ENCODE measurements around the gene SKOR1. TPM values are rescaled to one million over a fixed set of nuclear protein-coding genes. Genes with fewer than 3 reads are reported as not detected.

SKOR1 gene
- total and polyA plus RNA-seq, 2 of the 8 experiments (the other 6 are each of a cell fraction or from before 2014, with no cell fraction given): 0.03 to 0.11 TPM

DNA sequence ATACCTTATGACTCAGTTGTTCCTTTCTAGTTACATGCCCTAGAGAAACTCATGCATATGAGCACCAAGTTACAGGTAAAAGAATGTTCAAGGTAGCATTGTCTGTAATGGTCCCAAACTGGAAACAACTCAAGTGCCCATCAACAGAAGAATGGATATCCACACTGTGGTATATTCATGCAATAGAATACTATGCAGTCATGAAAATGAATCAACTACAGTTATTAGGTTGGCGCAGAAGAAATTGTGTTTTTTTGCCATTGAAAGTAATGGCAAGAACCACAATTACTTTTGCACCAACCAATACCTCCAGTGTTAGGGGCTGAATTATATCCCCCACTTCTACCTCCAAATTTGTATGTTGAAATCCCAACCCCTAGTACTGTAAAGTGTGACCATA is 24.2 kb downstream of the SKOR1 start:
- no peak overlapping the region for H3K4me2 ChIP-seq (ENCODE audit: insufficient read depth in 1 of 2, low read depth in 2 of 2, low read length in 2 of 2)
- H2BK15ac ChIP-seq (ENCODE audit: low read length): no peak overlapping the region
- H3K27me3 ChIP-seq (replicated peaks in 1 of 4; ENCODE audit: control insufficient read depth in 3 of 4, extremely low read depth in 1 of 4, insufficient read depth in 3 of 4, low read length in 3 of 4): no peaks in the 10 kb centered on the region
- peaks cover 6 to 15% (median 9%) of the 10 kb centered on the region in 4 experiments; a peak in 5 of 7 replicates for H3K4me1 ChIP-seq (replicated peaks in 1 of 4; ENCODE audit: control insufficient read depth in 3 of 4, insufficient read depth in 4 of 4, low read length in 3 of 4)
- CTCF ChIA-PET (ENCODE audit: partially characterized antibody): no interaction called here
- H2AK5ac ChIP-seq (ENCODE audit: low read depth, low read length): no peak overlapping the region
- POLR2A ChIA-PET (ENCODE audit: partially characterized antibody): interaction anchor here (0.6 kb wide), 1 partner anchor 1101 kb away, joined by 3 read pairs; no protein-coding TSS in a partner anchor
- H3K23me2 ChIP-seq (ENCODE audit: low read depth, low read length): no peaks in the 10 kb centered on the region
- H3K9ac ChIP-seq (replicated peaks in 1 of 4; ENCODE audit: extremely low read depth in 1 of 4, low read depth in 3 of 4, low read length in 3 of 4): no peak overlapping the region
- H2BK120ac ChIP-seq (replicated peaks; ENCODE audit: low read depth, low read length): no peak overlapping the region
- H3K79me2 ChIP-seq (ENCODE audit: control insufficient read depth in 1 of 2, insufficient read depth in 2 of 2, low read length in 2 of 2): no peaks in the 10 kb centered on the region
- H3K27ac ChIP-seq (ENCODE audit: low read depth, low read length): no peak overlapping the region
- H3K4me3 ChIP-seq (ENCODE audit: extremely low read depth in 1 of 4, insufficient read depth in 2 of 4, low read depth in 3 of 4, low read length in 4 of 4): no peak overlapping the region
- no peak overlapping the region for H4K5ac ChIP-seq (ENCODE audit: insufficient read length, low read depth, low read length)
- no peak overlapping the region for H2BK20ac ChIP-seq (ENCODE audit: low read length)
- no peak overlapping the region for H2AFZ ChIP-seq (ENCODE audit: low read length)
- H2BK12ac ChIP-seq (ENCODE audit: low read depth, low read length): no peak overlapping the region
- no peaks in the 10 kb centered on the region; a peak in 1 of 4 replicates for H3K9me3 ChIP-seq (ENCODE audit: insufficient read depth in 2 of 2, low read depth in 1 of 2, low read length in 1 of 2)
- H2BK5ac ChIP-seq (ENCODE audit: low read depth, low read length): no peak overlapping the region
- no peak overlapping the region for H3K23ac ChIP-seq (ENCODE audit: insufficient read length)
- FAIRE-seq: no peak
- no peaks in the 10 kb centered on the region for H3K36me3 ChIP-seq (ENCODE audit: control insufficient read depth in 2 of 4, insufficient read depth in 4 of 4, low read length in 3 of 4)
- WGBS, 2 experiments (ENCODE audit: extremely low coverage in 1 of 2, insufficient coverage in 1 of 2, insufficient read length in 1 of 2, insufficient replicate concordance in 2 of 2, low coverage in 1 of 2, low lambda C conversion rate in 2 of 2, missing lambda C conversion rate in 1 of 2): 89% methylated on average over 1 of the region's 1 CpG; no CpG with 5 or more reads in 1 of the 2 experiments
- DNase-seq (ENCODE audit: low read depth in 1 of 2, low spot score in 2 of 2): no peak
- no peaks in the 10 kb centered on the region for H3K79me1 ChIP-seq (ENCODE audit: low read depth, low read length)
- no peaks in the 10 kb centered on the region for H4K20me1 ChIP-seq (replicated peaks in 1 of 2; ENCODE audit: control insufficient read depth in 1 of 2, insufficient read depth in 2 of 2, low read length in 2 of 2)
- no peak overlapping the region for H3K14ac ChIP-seq (ENCODE audit: insufficient read length)
- H3K4ac ChIP-seq (replicated peaks; ENCODE audit: insufficient read length, low read depth, low read length): no peak overlapping the region
- no peak overlapping the region for H3K56ac ChIP-seq (replicated peaks; ENCODE audit: insufficient read length, low read depth, low read length)
- H4K91ac ChIP-seq (replicated peaks; ENCODE audit: insufficient read length, low read length): no peak overlapping the region
- H4K8ac ChIP-seq (ENCODE audit: extremely low read depth, insufficient read depth, low read length): no peak overlapping the region
- no peak overlapping the region for H3K18ac ChIP-seq (ENCODE audit: extremely low read depth, low read length)
- TF ChIP-seq BACH1 (IDR thresholded peaks at IDR 0.05; ENCODE audit: low read length) (no peak), ASH2L (IDR thresholded peaks at IDR 0.05; ENCODE audit: low read length) (no peak), RAD21 (IDR thresholded peaks at IDR 0.05 in 1 of 2, conservative IDR thresholded peaks at IDR 0.05 in 1 of 2; ENCODE audit: low read depth in 2 of 2, low read length in 2 of 2) (no peak), SIX5 (IDR thresholded peaks at IDR 0.05; ENCODE audit: low read depth, low read length) (no peak), YY1 (IDR thresholded peaks at IDR 0.05; ENCODE audit: low read depth, low read length) (no peak), CEBPB (IDR thresholded peaks at IDR 0.05; ENCODE audit: low read depth, low read length) (no peak), SP4 (IDR thresholded peaks at IDR 0.05; ENCODE audit: low read length) (no peak), KDM5A (IDR thresholded peaks at IDR 0.05; ENCODE audit: low read length) (no peak), GTF2F1 (IDR thresholded peaks at IDR 0.05; ENCODE audit: borderline replicate concordance, low read depth, low read length) (no peak), BRCA1 (IDR thresholded peaks at IDR 0.05; ENCODE audit: low read depth, low read length) (no peak), KDM1A (IDR thresholded peaks at IDR 0.05; ENCODE audit: borderline replicate concordance, low read length) (no peak)
- TF ChIP-seq, protein P1, sequence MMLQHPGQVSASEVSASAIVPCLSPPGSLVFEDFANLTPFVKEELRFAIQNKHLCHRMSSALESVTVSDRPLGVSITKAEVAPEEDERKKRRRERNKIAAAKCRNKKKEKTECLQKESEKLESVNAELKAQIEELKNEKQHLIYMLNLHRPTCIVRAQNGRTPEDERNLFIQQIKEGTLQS (IDR thresholded peaks at IDR 0.05; ENCODE audit: insufficient read depth, low read depth, low read length): no peak
- TF ChIP-seq, protein P2, sequence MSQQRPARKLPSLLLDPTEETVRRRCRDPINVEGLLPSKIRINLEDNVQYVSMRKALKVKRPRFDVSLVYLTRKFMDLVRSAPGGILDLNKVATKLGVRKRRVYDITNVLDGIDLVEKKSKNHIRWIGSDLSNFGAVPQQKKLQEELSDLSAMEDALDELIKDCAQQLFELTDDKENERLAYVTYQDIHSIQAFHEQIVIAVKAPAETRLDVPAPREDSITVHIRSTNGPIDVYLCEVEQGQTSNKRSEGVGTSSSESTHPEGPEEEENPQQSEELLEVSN (IDR thresholded peaks at IDR 0.05): no peak
- TF ChIP-seq, protein P3, sequence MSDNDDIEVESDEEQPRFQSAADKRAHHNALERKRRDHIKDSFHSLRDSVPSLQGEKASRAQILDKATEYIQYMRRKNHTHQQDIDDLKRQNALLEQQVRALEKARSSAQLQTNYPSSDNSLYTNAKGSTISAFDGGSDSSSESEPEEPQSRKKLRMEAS (IDR thresholded peaks at IDR 0.05): no peak
